HG03139 (cell line): Measurements from ENCODE around the gene FAM168B.

Experiments
- ATAC-seq: cut with Tn5 transposase; IDR thresholded peaks from one replicate; pipeline ENCODE4 v1.9.1; 2021; ENCODE audit not compliant: unreplicated experiment

FAM168B gene

DNA sequence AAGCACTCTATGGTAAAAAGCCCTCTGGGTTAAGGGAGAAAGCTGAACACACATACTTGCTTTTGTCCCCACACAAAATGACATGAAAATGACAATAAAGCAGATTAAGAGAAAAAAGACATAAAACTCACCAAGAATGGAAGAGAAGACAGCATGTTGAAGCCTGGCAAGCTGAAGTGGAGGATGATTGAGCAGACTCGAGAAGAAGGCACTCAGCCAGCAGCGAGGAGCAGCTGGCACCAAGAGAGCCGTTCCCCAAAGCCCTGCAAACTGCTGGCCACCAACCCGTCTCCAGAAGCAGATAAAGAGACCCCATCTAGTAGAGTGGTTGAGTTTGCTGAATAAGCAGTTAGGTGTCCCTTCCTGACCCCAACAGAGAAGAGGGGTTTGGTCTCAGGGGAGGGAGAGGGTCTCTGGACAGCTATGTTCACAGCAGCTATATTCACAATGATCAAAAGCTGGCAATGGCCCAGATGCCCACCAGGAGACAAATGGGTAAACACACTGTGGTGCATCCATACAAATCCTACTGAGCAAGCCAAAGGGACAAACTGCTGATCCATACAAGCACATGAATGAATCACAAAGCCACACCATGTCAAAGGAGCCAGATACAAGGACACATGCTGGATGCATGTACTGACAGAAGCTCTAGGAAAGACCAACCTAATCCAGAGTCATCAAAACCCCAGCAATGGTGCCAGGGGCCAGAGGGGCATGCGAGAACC, 36.9 kb downstream of the FAM168B start:
- no peak for ATAC-seq

- ATAC-seq = no peak
Observed at GRCh38 chr2:131055169-131056065, 37.8 kb downstream of the FAM168B start.

DNA sequence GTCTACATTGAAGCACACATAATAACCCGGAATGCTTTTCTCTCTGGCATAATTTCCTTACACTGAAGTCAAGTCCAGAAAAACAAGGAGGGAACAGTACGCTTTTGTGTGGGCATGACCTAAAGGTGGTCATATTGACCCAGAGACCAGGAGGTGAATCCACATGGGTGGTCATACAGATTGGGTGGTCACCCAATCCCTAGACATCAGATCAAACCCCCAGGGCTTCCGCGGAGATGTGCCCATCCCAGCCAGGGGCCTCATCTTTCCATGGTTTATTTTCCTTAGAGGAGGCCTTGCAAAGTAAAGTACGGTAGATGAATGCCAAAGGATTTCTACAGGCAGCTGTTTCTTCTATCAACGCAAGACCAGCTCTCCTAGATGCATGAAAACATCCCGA, 38.8 kb downstream of the FAM168B start:
- ATAC-seq = no peak

- no peak for ATAC-seq
Observed at GRCh38 chr2:131052741-131053263, 40.5 kb downstream of the FAM168B start.

DNA sequence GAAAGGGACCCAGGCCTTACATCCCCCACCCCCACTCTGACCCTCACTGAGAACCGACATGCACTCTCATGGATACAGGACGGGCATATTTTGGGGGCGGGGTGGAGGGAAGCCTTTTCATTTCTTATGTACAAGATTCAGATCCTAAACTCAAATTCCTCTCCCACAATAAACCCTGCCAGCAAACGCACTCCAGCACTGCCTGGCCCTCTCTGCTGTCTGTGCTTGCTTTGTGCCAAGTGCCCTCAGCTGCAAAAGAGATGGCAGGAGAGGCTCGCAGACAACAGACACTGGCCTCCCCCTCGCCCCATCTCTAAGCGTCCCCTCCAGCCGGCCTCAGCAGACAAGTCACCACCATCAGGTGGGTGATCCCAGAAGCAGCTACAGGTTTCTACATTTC, 42.4 kb downstream of the FAM168B start:
- no peak for ATAC-seq

GRCh38 chr2:131049150-131049718, 44.0 kb downstream of the FAM168B start:
- ATAC-seq = no peak

DNA sequence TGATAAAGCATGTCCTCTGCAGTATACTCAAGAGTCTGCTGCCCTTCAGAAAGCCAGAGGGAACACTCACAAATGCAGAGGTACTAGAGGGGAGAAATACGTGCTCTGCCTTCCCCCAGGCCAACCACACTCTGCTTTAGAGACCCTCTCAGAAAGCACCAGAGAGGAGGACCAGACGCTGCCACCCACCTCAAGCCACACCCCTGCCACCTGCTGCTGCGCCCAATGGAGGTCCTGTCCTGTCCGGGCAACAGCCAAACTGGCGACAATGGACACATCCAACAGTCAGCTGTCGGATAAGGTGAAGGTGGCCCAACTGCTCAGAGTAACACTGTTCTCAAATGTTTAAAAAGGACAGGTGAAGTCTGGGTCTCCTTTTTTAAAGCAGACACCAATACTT, 44.6 kb downstream of the FAM168B start:
- ATAC-seq = no peak

DNA sequence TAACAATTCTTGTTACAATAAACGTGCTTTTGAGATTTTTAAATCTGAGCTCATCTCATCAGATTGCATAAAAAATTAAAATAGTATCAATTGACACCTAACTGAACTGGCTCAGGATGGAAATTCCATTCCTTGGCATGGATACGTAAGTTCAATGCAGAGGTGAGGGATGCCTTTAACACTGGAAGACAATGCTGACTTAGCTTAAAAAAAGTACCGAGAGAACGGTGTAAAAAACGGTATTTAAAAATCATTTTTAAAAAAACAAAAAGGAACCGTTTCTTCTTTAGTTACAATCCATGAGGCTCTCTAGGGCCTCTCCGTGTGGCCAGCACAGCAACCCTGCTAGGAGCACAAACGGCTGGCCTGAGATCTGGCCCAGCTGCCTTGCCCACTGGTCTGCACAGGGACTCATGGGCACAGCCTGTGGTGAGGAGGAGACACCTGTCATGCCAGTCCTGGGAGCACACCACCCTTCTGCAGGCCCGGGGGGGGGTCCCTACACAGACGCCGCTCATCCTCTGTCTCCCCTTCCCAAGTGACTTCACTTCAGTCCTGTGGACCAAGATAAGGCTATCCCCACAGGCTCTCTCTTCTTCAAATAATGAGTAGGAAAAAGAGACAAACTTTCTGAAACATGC, 45.2 kb downstream of the FAM168B start:
- ATAC-seq = no peak

- no peak for ATAC-seq
Observed at GRCh38 chr2:131046918-131047652, 46.2 kb downstream of the FAM168B start.

- no peak for ATAC-seq
Observed at GRCh38 chr2:131046028-131046917, 47.0 kb downstream of the FAM168B start.

- no peak for ATAC-seq
Observed at GRCh38 chr2:131045286-131046027, 47.8 kb downstream of the FAM168B start.

DNA sequence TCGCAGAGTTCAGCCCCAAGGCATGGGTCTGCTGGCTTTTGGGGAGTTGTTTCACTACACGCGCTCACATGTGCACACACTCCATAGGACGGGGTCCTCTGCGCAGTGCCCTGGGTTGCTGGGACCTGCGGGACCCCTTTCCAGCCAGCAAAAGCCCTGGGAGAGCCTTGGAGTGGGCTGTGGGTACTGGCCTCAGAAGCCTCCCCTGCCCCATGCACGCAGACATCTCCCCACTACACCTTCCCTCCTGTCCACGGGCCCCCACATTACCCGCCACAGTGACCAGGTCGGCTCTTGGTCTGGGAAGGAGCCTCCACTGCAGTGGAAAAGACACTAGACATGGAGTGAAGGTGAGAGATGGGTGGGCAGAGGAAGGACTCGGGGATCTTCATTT, 48.5 kb downstream of the FAM168B start:
- ATAC-seq = no peak

DNA sequence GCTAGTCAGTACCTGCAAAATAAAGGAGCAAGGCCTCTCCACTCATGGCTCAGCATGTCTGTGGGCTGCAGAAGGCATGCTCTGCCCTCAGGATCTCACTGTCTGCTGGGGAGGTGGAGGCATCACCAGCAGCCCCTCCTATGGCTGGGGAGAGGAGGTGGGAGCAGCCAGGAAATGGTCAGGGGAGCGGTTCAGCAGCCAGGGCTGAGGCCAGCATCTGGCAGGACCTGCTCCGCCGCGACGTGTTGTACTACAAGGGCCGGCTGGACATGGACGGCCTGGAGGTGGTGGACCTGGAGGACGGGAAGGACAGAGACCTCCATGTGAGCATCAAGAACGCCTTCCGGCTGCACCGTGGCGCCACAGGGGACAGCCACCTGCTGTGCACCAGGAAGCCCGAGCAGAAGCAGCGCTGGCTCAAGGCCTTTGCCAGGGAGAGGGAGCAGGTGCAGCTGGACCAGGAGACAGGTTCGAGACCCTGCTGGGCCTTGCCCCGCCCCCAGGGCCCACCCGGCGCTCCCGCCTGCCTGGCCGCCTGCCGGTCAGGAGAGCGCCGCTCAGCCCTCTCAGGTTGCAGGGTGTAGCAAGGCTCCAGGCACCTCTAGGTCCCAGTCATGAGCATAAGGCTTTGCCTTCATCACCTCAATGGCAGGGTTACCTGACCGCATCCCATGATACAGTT, 49.0 kb downstream of the FAM168B start:
- no peak for ATAC-seq

DNA sequence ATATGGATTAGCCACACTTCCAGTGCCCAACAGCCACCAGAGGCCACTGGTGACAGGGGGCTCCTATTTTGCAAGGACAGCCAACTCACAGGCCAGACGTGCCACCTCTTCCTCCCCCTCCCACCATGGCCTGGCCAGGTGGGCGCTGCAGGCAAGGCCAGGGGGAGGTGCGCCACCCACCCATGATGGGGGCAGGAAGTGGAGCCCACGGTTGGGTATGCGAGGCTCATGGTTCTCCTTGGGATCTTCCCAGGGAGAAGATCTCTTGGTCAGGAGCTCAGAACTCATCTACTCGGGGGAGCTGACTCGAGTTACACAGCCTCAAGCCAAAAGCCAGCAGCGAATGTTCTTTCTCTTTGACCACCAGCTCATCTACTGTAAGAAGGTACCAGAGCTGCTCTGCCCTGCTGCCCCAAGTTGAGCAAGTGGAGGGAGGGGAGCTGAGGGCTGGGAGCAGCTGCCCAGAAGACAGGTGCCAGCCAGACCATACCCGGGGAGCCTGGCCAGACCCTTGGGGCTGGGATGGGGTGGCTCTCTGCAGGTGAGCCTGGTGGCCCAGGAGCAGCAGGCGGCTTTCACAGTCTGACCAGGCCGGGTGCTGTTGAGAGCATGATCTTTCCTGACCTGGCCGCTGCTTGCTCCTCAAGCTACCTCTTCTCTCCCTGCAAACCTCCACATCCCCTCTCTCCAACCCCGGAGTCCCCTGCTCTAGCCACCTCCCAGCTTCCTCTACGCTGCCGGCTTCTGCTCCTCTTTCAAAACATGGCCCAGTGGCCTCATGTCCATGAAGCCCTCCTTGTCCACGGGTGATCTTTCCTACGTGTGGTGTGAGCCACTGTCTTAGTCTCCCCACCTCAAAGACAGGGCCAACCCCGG, 49.8 kb downstream of the FAM168B start:
- ATAC-seq = no peak

- ATAC-seq = no peak
Observed at GRCh38 chr2:131042148-131042775, 51.0 kb downstream of the FAM168B start.

DNA sequence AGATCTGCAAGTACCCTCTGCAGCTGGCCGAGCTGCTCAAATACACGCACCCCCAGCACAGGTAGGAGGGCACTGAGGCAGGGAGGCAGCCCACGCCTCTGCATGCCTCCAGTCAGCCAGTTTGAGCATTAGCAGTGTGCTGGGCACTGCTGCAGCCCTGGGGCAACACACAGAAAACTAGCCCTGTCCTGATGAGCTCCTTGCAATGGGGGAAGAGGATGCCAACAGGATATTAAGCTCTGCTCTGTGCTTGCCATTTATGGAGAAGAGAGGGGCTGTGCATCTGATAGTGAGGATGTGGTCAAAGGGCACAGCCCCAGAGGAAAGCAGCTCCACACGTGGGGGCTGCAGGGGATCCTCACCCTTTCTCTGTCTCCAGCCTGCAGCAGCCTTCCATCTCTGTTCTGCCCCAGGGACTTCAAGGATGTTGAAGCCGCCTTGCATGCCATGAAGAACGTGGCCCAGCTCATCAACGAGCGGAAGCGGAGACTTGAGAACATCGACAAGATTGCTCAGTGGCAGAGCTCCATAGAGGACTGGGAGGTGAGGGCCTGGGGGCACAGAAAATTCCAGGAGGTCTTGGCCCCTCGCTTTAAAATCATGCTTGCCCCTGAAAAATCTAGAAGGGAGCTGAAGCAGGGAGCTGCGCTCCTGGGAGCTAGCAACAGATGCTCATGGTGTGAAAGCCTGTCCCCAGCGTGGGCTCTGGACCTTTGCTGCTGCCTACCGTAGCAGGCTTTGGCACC, 51.7 kb downstream of the FAM168B start:
- no peak for ATAC-seq
